Measurements from ENCODE around the gene SIRPA.
A peak's percentile ranks its signal among the peaks of the same experiment; 100 is the strongest.

The SIRPA gene

GRCh38 chr20:1888796-1889463, 6.3 kb upstream of the SIRPA start:
- no peak for DNase-seq

GRCh38 chr20:1890469-1891262, 4.5 kb upstream of the SIRPA start:
- DNase-seq: no peak

GRCh38 chr20:1891263-1892118, 3.7 kb upstream of the SIRPA start:
- DNase-seq: no peak

GRCh38 chr20:1892119-1892385, 3.2 kb upstream of the SIRPA start:
- DNase-seq: no peak

GRCh38 chr20:1893721-1894470, 1.3 kb upstream of the SIRPA start:
- DNase-seq: no peak

- DNase-seq: no peak
Measured at GRCh38 chr20:1894471-1894950, 696 bp upstream of the SIRPA start.

GRCh38 chr20:1895674-1896483, 672 bp downstream of the SIRPA start:
- no peak for DNase-seq

GRCh38 chr20:1896484-1897258, 1.5 kb downstream of the SIRPA start:
- no peak for DNase-seq

GRCh38 chr20:1897541-1897940, 2.3 kb downstream of the SIRPA start:
- DNase-seq: no peak

GRCh38 chr20:1897965-1898464, 2.8 kb downstream of the SIRPA start:
- peak; percentile 8 for DNase-seq

- DNase-seq: no peak
Measured at GRCh38 chr20:1898482-1899240, 3.5 kb downstream of the SIRPA start.

GRCh38 chr20:1899241-1899525, 4.0 kb downstream of the SIRPA start:
- DNase-seq: no peak

GRCh38 chr20:1900321-1900801, 5.2 kb downstream of the SIRPA start:
- no peak for DNase-seq

GRCh38 chr20:1901704-1902103, 6.5 kb downstream of the SIRPA start:
- no peak for DNase-seq

GRCh38 chr20:1902188-1902587, 7.0 kb downstream of the SIRPA start:
- DNase-seq: no peak

GRCh38 chr20:1904135-1904534, 8.9 kb downstream of the SIRPA start:
- no peak for DNase-seq

- DNase-seq: no peak
Measured at GRCh38 chr20:1905009-1905408, 9.8 kb downstream of the SIRPA start.

GRCh38 chr20:1905693-1906092, 10.5 kb downstream of the SIRPA start:
- no peak for DNase-seq

GRCh38 chr20:1906361-1907051, 11.3 kb downstream of the SIRPA start:
- no peak for DNase-seq

GRCh38 chr20:1907586-1907985, 12.4 kb downstream of the SIRPA start:
- no peak for DNase-seq
